Effector memory CD4-positive, alpha-beta T cell (primary cell): ENCODE data around the gene TCERG1L.
"Not testable (repeated sequence)": the region's sequence is repeated elsewhere in the genome, so short reads cannot be mapped to it uniquely, and the experiment has no call there.

ENCODE experiments used
- DNase-seq, 3 donors: peaks; one replicate each; pipeline ENCODE4 v3.0.0-alpha.2; 2020
- H3K27ac ChIP-seq: 2 replicates; pipeline ENCODE4 v1.7.0; 2013; ENCODE audit warnings: mild to moderate bottlenecking, low read length, moderate library complexity; ENCODE audit not compliant: insufficient read depth, poor library complexity, severe bottlenecking
- H3K27me3 ChIP-seq: replicated peaks from 2 replicates; pipeline ENCODE4 v1.7.0; 2013; ENCODE audit warnings: mild to moderate bottlenecking, low read length; ENCODE audit not compliant: insufficient read depth, control insufficient read depth, poor library complexity, severe bottlenecking
- H3K36me3 ChIP-seq: 2 replicates; pipeline ENCODE4 v1.7.0; 2013; ENCODE audit warnings: mild to moderate bottlenecking, low read length, moderate library complexity; ENCODE audit not compliant: control insufficient read depth, insufficient read depth
- H3K4me1 ChIP-seq: 2 replicates; pipeline ENCODE4 v1.7.0; 2013; ENCODE audit warnings: low read length, mild to moderate bottlenecking; ENCODE audit not compliant: control insufficient read depth, insufficient read depth, poor library complexity, severe bottlenecking
- H3K4me3 ChIP-seq: 2 replicates; pipeline ENCODE4 v1.7.0; 2013; ENCODE audit warnings: low read length, low read depth, mild to moderate bottlenecking; ENCODE audit not compliant: insufficient read depth, poor library complexity, severe bottlenecking
- H3K9me3 ChIP-seq: 2 replicates; pipeline ENCODE4 v1.7.0; 2013; ENCODE audit warnings: mild to moderate bottlenecking, low read length, moderate library complexity; ENCODE audit not compliant: control insufficient read depth

TCERG1L gene

DNA sequence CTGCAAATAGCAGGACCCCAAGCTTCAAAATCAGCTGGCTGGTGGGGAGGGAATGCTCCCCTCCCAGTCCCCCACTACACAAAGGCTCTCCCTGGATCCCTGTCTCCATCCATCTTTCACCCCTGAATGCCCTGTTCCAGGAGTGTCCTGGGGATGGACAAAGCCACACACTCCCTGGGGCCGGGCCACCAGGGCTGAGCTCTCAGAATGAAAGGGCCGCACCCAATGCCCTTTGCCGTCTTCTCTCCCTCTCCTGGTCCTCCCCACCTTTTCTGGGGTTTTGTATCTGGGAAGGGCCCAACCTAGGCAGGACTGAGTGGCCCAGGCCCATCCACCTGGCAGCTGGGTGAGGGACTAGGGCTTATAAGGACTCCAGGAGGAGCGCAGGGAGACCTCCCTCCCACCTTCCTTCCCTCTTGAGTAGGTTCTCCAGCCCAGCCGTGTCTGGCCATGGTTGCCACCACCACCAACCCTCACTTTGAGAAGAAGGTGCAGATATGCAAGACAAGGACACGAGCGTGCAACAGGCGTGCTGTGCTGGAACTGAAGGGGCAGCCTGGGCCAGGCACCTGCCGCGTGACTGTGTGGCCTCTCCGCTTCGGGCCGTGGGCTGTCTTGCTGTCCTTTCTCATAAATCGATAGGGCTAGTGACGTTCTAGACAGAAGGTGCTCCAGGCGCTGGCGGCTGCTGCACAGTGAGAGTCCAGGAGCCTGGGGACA lies 157.1 kb downstream of the TCERG1L start:
- no peaks in the 10 kb centered on the region for H3K4me1 ChIP-seq
- no peak overlapping the region for H3K4me3 ChIP-seq
- no peaks in the 10 kb centered on the region for H3K36me3 ChIP-seq
- no peak for DNase-seq
- no peaks in the 10 kb centered on the region for H3K27me3 ChIP-seq
- H3K27ac ChIP-seq, result no peak overlapping the region
- H3K9me3 ChIP-seq, result no peaks in the 10 kb centered on the region

- H3K27ac ChIP-seq, H3K36me3 ChIP-seq, DNase-seq, H3K4me1 ChIP-seq, H3K9me3 ChIP-seq, H3K4me3 ChIP-seq, H3K27me3 ChIP-seq: not testable (repeated sequence)
These were observed 159.1 kb downstream of the TCERG1L start for GRCh38 chr10:131152456-131152855.

GRCh38 chr10:131150126-131150525 lies 161.4 kb downstream of the TCERG1L start:
- Histone ChIP-seq H3K9me3 (no peaks in the 10 kb centered on the region), H3K36me3 (no peaks in the 10 kb centered on the region), H3K4me1 (no peaks in the 10 kb centered on the region), H3K27me3 (no peaks in the 10 kb centered on the region), H3K4me3 (no peak overlapping the region), H3K27ac (no peak overlapping the region)
- DNase-seq, result no peak

DNA sequence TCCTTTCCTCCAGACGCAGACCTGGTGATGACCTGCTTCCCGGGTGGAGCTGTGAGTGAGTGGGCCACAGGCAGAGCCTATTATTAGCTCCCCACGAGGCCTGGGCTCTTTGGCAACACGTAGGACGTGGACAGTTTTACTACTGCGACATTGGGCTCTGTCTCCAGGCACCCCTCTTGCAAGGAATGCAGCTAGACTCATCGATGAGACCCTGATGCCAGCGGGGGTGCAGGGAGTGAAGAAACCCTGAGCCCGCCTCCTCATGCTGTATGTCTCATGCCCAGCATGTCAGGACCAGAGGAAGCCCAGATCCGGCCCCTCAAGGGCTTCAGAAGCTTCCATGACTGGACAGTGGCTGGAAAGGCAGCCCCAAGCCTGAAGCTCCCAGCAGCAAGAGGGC lies 161.9 kb downstream of the TCERG1L start:
- DNase-seq, result no peak
- H3K27ac ChIP-seq, result no peak overlapping the region
- no peaks in the 10 kb centered on the region for H3K4me1 ChIP-seq
- no peaks in the 10 kb centered on the region for H3K27me3 ChIP-seq
- H3K36me3 ChIP-seq, result no peaks in the 10 kb centered on the region
- H3K4me3 ChIP-seq, result no peak overlapping the region
- H3K9me3 ChIP-seq, result no peaks in the 10 kb centered on the region

DNA sequence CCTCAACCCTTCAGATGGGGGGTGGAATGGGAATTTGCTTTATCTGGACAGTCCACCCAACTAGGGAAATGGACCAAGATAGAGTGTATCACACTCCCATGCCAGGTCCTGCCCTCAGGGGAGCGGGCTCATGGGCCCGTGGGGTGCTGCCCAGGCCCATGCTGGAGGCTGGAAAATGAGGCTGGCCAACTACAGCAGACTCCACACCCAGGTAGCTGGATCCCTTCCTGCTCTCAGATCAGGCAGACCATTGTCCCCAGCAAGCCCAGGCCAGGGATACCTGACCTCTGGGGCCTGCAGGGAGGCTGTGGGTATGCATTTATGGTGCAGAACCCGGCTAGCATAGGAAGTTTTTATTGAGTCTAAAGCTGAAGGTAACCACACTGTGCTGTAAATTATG lies 162.4 kb downstream of the TCERG1L start:
- no peak overlapping the region for H3K4me3 ChIP-seq
- no peaks in the 10 kb centered on the region for H3K9me3 ChIP-seq
- no peaks in the 10 kb centered on the region for H3K36me3 ChIP-seq
- H3K4me1 ChIP-seq, result no peaks in the 10 kb centered on the region
- DNase-seq, result no peak
- H3K27ac ChIP-seq, result no peak overlapping the region
- H3K27me3 ChIP-seq, result no peaks in the 10 kb centered on the region

GRCh38 chr10:131148270-131148669 lies 163.3 kb downstream of the TCERG1L start:
- Histone ChIP-seq H3K36me3 (no peaks in the 10 kb centered on the region), H3K27me3 (no peaks in the 10 kb centered on the region), H3K4me3 (no peak overlapping the region), H3K4me1 (no peaks in the 10 kb centered on the region), H3K27ac (no peak overlapping the region), H3K9me3 (no peaks in the 10 kb centered on the region)
- DNase-seq, result no peak

DNA sequence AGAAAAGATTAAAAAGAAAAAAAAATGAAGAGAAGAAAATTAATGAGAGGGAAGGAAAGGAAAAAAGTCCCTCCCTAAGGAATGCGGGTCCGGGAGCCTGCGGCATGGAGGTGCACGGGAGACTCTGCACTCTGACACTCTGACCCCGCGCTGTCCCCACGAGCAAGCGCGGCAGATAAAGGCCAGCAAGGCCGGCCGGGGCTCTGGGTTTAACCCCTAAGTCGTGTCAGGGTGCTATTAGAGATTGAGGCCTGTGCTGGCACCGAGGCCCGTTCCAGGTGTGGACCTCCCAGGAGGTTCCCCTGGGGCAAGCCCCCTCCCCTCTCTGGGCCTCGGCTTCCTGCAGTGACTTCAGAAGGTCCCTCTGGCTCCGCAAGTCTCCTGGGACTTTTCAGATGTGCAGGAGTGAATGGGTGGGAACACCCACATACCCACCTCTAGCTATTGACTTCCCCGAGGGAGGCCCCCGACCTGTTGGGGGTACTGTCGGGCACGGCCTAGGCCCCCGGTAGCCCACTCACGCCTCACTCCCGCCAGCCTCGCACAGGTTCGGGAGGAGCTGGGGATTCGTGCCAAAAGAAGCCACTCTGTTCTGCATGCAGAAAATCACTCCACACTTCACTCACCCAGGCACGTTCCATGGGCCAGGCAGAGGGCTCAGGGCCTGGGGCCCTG lies 164.1 kb downstream of the TCERG1L start:
- H3K27ac ChIP-seq, result no peak overlapping the region
- DNase-seq, result no peak

DNA sequence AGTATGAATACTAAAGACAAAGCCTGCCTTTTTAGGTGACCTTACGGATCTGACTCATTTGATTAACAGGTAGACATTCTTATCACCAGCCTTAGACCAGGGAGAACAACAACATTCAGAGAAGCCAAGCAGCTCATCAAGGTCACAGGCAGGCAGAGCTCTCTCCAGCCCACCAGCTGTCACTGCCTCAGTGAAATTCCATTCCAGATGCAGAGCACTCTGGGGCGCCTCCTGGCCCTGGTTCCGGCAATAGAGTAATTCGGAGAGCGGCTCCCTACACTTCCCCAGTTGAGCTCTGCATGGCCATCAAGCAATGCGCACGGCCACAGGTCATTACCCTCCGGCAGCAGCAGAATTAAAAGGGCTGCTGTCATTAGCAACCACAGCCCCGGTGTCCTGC lies 164.7 kb downstream of the TCERG1L start:
- Histone ChIP-seq H3K9me3 (no peaks in the 10 kb centered on the region), H3K27ac (no peak overlapping the region), H3K27me3 (no peaks in the 10 kb centered on the region), H3K4me3 (no peak overlapping the region), H3K4me1 (no peaks in the 10 kb centered on the region), H3K36me3 (no peaks in the 10 kb centered on the region)
- no peak for DNase-seq

More for the DNA sequence above, 164.1 kb downstream of the TCERG1L start:
- Histone ChIP-seq H3K4me3 (no peak overlapping the region), H3K9me3 (no peaks in the 10 kb centered on the region), H3K4me1 (no peaks in the 10 kb centered on the region), H3K36me3 (no peaks in the 10 kb centered on the region), H3K27me3 (no peaks in the 10 kb centered on the region)

DNA sequence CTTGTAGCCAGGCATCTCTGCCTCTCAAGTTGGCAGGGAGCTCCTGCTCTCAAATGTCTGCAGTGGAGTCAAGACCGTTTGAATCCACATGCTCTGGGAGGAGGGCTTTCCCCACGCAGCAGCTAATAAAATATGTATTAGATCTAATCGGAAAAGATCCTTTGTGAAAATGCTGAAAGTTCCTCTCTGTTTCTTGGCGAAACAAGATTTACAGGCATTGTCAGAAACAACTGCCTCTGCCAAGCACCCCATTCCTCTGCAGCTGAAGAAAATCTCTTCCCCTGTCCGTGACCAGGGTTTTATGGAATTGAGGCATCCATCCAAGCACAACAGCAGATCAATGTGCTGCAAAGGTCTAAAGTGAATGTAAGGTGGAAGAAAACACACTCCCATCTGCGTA lies 165.8 kb downstream of the TCERG1L start:
- Histone ChIP-seq H3K27ac (no peak overlapping the region), H3K9me3 (no peaks in the 10 kb centered on the region), H3K4me3 (no peak overlapping the region), H3K27me3 (no peaks in the 10 kb centered on the region), H3K36me3 (no peaks in the 10 kb centered on the region), H3K4me1 (no peaks in the 10 kb centered on the region)
- no peak for DNase-seq

GRCh38 chr10:131144711-131145375 lies 166.7 kb downstream of the TCERG1L start:
- DNase-seq, result no peak
- no peaks in the 10 kb centered on the region for H3K27me3 ChIP-seq

More at GRCh38 chr10:131144711-131145375, 166.7 kb downstream of the TCERG1L start:
- Histone ChIP-seq H3K4me1 (no peaks in the 10 kb centered on the region), H3K27ac (no peak overlapping the region), H3K4me3 (no peak overlapping the region), H3K9me3 (no peaks in the 10 kb centered on the region), H3K36me3 (no peaks in the 10 kb centered on the region)
